CD14-positive monocyte (primary cell): ENCODE data around the gene LOXL3. TPM values are rescaled to one million over a fixed set of nuclear protein-coding genes. Genes with fewer than 3 reads are reported as not detected.

ENCODE experiments used
- DNase-seq, 3 donors: peaks; one replicate each; pipeline ENCODE4 v3.0.0-alpha.2; 2011 to 2022
- H2AFZ ChIP-seq: 2 replicates; pipeline ENCODE4 v1.6.0; 2012; ENCODE audit warnings: mild to moderate bottlenecking, low read depth, low read length, inconsistent platforms; ENCODE audit not compliant: insufficient read depth, poor library complexity, severe bottlenecking
- H3K27ac ChIP-seq, 2 donors: 1 replicate in 1 of 2; 2 replicates in 1 of 2; pipeline ENCODE4 v1.5.1; 2012 to 2013; ENCODE audit warnings: low read length in 2 of 2, control low read depth in 1 of 2, inconsistent platforms in 1 of 2, low read depth in 1 of 2, mild to moderate bottlenecking in 1 of 2
- H3K27me3 ChIP-seq, 2 donors: one replicate each; pipeline versions ENCODE4 v1.6.0 to v1.6.1; 2011 to 2013; ENCODE audit warnings: low read length in 2 of 2; ENCODE audit not compliant: control insufficient read depth in 2 of 2, insufficient read depth in 2 of 2
- H3K36me3 ChIP-seq, 2 donors: replicated peaks in 1 of 2; 1 replicate in 1 of 2; 2 replicates in 1 of 2; pipeline versions ENCODE4 v1.5.1 to v1.6.1; 2012 to 2013; ENCODE audit warnings: low read length in 2 of 2, control low read depth in 1 of 2, inconsistent platforms in 1 of 2, mild to moderate bottlenecking in 1 of 2; ENCODE audit not compliant: insufficient read depth in 2 of 2, control insufficient read depth in 1 of 2
- H3K4me1 ChIP-seq, 2 donors: 1 replicate in 1 of 2; 2 replicates in 1 of 2; pipeline versions ENCODE4 v1.5.1 to v1.6.1; 2012 to 2013; ENCODE audit warnings: low read length in 2 of 2, control low read depth in 1 of 2, inconsistent platforms in 1 of 2, mild to moderate bottlenecking in 1 of 2, moderate library complexity in 1 of 2; ENCODE audit not compliant: insufficient read depth in 2 of 2, control insufficient read depth in 1 of 2
- H3K4me2 ChIP-seq: replicated peaks from 2 replicates; pipeline ENCODE3; 2012; ENCODE audit warnings: low read length, moderate library complexity, mild to moderate bottlenecking; ENCODE audit not compliant: poor library complexity, severe bottlenecking; ENCODE audit errors: extremely low read depth
- H3K4me3 ChIP-seq, 3 experiments: fragments of 200-600 bp in 1 of 3; sonication (generic) in 1 of 3; replicated peaks in 1 of 3; 1 replicate in 2 of 3; 2 replicates in 1 of 3; pipeline ENCODE4 v1.5.1; 2011 to 2013; ENCODE audit warnings: low read length in 3 of 3, mild to moderate bottlenecking in 3 of 3, control low read depth in 2 of 3, low read depth in 2 of 3, inconsistent platforms in 1 of 3, moderate library complexity in 1 of 3
- H3K79me2 ChIP-seq: 2 replicates; pipeline ENCODE4 v1.6.0; 2012; ENCODE audit warnings: mild to moderate bottlenecking, control low read depth, inconsistent platforms, low read length, moderate library complexity; ENCODE audit not compliant: insufficient read depth
- H3K9ac ChIP-seq: 2 replicates; pipeline ENCODE4 v1.6.0; 2017; ENCODE audit warnings: low read length, mild to moderate bottlenecking; ENCODE audit not compliant: insufficient read depth, poor library complexity, severe bottlenecking
- H3K9me3 ChIP-seq, 2 donors: replicated peaks in 1 of 2; 1 replicate in 1 of 2; 2 replicates in 1 of 2; pipeline versions ENCODE4 v1.5.1 to v1.6.1; 2012 to 2013; ENCODE audit warnings: low read length in 2 of 2, control low read depth in 1 of 2; ENCODE audit not compliant: control insufficient read depth in 1 of 2, insufficient read depth in 1 of 2
- H4K20me1 ChIP-seq: 2 replicates; pipeline ENCODE4 v1.6.0; 2012; ENCODE audit warnings: mild to moderate bottlenecking, low read length, control low read depth, moderate library complexity; ENCODE audit not compliant: insufficient read depth
- H3K27ac Mint-ChIP-seq, 7 donors: one replicate each; pipeline ENCODE4 v1.8.0; 2020; ENCODE audit warnings: mild to moderate bottlenecking in 7 of 7, mixed read lengths in 7 of 7, moderate library complexity in 6 of 7, inconsistent platforms in 2 of 7
- H3K27me3 Mint-ChIP-seq, 3 donors: one replicate each; pipeline ENCODE4 v1.8.0; 2021 to 2022; ENCODE audit warnings: low read depth in 3 of 3, mild to moderate bottlenecking in 3 of 3, mixed read lengths in 3 of 3, moderate library complexity in 3 of 3, inconsistent platforms in 1 of 3
- H3K36me3 Mint-ChIP-seq, 2 donors: one replicate each; pipeline ENCODE4 v1.8.0; 2020; ENCODE audit warnings: mixed read lengths in 2 of 2, inconsistent platforms in 1 of 2, mild to moderate bottlenecking in 1 of 2
- H3K4me1 Mint-ChIP-seq: one replicate; pipeline ENCODE4 v1.8.0; 2020; ENCODE audit warnings: mild to moderate bottlenecking, mixed read lengths
- H3K4me3 Mint-ChIP-seq, 2 donors: one replicate each; pipeline ENCODE4 v1.8.0; 2020; ENCODE audit warnings: mild to moderate bottlenecking in 2 of 2, mixed read lengths in 2 of 2, moderate library complexity in 1 of 2
- H3K9me3 Mint-ChIP-seq, 7 donors: one replicate each; pipeline ENCODE4 v1.8.0; 2020 to 2022; ENCODE audit warnings: mixed read lengths in 7 of 7, mild to moderate bottlenecking in 6 of 7, moderate library complexity in 6 of 7, inconsistent platforms in 2 of 7
- WGBS: methylation state at CpG from one replicate; pipeline ENCODE4 v1.1.5; 2013; ENCODE audit warnings: missing lambda C conversion rate; ENCODE audit not compliant: insufficient coverage; 5-methylcytosine and 5-hydroxymethylcytosine counted together
- intact Hi-C, 2 donors: fragments of 100-400 bp; cut with micrococcal nuclease; formaldehyde crosslinking; loops; one replicate each; pipeline versions ENCODE4 v1.15.0 to v1.15.1; 2023
- polyA plus RNA-seq, 3 donors: library from polyadenylated mRNA; depleted of rRNA in 1 of 3; unstranded in 2 of 3; stranded (reverse) in 1 of 3; fragments of 300-500 nt in 2 of 3; fragments of >200 nt in 1 of 3; fragmentation: Illumina TruSeq in 2 of 3; gene quantifications; 1 replicate in 2 of 3; 2 replicates in 1 of 3; pipeline ENCODE4 v1.2.3, GENCODE V29; 2012 to 2021
- TF ChIP-seq, protein P1 (sequence below): fragments of 200-600 bp; IDR thresholded peaks from one replicate; pipeline ENCODE4 v1.8.0; 2022; ENCODE audit warnings: antibody characterized with exemption, mild to moderate bottlenecking

The LOXL3 gene
- polyA plus RNA-seq, 3 donors = 18.2 to 35.0 (median 18.5) TPM

- no peak overlapping the region for H2AFZ ChIP-seq
- Mint-ChIP-seq H3K4me1 (peaks cover 57% of the 10 kb centered on the region), H3K9me3 (peaks cover 0 to 27% (median 4%) of the 10 kb centered on the region in 7 donors), H3K27me3 (peaks cover 62 to 81% (median 64%) of the 10 kb centered on the region in 3 donors), H3K4me3 (peak overlapping the region in 1 of 2 donors; percentile 96), H3K36me3 (peaks cover 36 to 46% of the 10 kb centered on the region in 2 donors), H3K27ac (peak overlapping the region in 1 of 7 donors; percentile 4)
- DNase-seq = no peak
- peaks cover 10% of the 10 kb centered on the region for H3K79me2 ChIP-seq
- H3K27me3 ChIP-seq = peaks cover 51 to 66% of the 10 kb centered on the region in 2 donors
- peak overlapping the region; percentile 87 for H3K4me2 ChIP-seq
- peaks cover 54 to 60% of the 10 kb centered on the region in 2 donors for H3K4me1 ChIP-seq
- H3K9ac ChIP-seq = no peak overlapping the region
- H3K27ac ChIP-seq = no peak overlapping the region
- no peaks in the 10 kb centered on the region for H3K36me3 ChIP-seq
- 57% methylated on average over 12 of the region's 15 CpGs for WGBS
- H3K4me3 ChIP-seq = peak overlapping the region in 1 of 3 experiments; percentile 79
- H3K9me3 ChIP-seq = peaks cover 0 to 20% of the 10 kb centered on the region in 2 donors
- TF ChIP-seq, protein P1, sequence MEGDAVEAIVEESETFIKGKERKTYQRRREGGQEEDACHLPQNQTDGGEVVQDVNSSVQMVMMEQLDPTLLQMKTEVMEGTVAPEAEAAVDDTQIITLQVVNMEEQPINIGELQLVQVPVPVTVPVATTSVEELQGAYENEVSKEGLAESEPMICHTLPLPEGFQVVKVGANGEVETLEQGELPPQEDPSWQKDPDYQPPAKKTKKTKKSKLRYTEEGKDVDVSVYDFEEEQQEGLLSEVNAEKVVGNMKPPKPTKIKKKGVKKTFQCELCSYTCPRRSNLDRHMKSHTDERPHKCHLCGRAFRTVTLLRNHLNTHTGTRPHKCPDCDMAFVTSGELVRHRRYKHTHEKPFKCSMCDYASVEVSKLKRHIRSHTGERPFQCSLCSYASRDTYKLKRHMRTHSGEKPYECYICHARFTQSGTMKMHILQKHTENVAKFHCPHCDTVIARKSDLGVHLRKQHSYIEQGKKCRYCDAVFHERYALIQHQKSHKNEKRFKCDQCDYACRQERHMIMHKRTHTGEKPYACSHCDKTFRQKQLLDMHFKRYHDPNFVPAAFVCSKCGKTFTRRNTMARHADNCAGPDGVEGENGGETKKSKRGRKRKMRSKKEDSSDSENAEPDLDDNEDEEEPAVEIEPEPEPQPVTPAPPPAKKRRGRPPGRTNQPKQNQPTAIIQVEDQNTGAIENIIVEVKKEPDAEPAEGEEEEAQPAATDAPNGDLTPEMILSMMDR = no peak
- intact Hi-C loops = no loop called here
- H4K20me1 ChIP-seq = no peaks in the 10 kb centered on the region
Measured at GRCh38 chr2:74499940-74500577, 53.7 kb downstream of the LOXL3 start.

DNA sequence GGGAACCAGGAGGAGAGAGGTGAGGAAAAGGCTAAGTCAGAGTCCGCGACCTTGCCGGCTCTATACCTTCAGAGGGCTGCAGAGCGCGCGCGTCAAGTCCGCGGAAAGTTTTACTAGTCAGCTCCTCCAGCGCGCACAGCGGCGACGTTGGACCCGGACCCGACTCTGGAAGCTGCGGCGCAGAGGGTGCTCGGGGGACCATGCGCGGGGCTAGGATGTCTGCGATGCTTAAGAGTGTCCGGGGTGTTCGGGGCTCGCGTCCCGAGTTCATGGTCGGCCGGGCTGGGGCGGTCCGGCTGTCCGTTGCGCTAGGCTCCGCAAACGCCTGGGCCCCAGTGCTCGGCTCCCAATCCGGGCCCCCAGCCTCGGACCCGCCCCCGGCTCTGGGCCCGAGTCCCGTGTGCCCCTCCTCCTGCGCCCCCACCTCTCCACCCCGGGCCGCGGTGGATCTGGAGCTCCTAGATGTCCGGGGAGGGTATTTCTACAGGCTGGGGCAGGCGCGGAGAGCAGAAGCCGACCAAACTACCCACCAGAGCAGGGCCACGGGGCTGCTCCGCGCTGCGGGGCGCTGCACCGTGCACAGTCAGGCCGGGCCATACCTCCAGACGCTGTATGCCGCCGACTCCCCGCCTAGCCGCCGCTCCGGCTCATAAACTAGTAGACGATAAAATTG, 54.3 kb downstream of the LOXL3 start, which contains the start of gene LBX2:
TSS of gene LBX2 (minus strand) at position 337 of the 673 bp plus-strand sequence. CDS start at position 271, 66 bp downstream.
- peak within 1 kb of the TSS; percentile 29 to 79 (median 35) for H3K4me3 ChIP-seq
- H3K79me2 ChIP-seq = peaks cover 10% of the 10 kb centered on the region
- H2AFZ ChIP-seq = peak within 1 kb of the TSS; percentile 90
- no peaks in the 10 kb centered on the region for H4K20me1 ChIP-seq
- peak within 1 kb of the TSS in 2 of 7 donors; percentile 3 to 4 for H3K27ac Mint-ChIP-seq
- peaks cover 48 to 53% of the 10 kb centered on the region in 2 donors for H3K4me1 ChIP-seq
- peaks cover 51 to 66% of the 10 kb centered on the region in 2 donors for H3K27me3 ChIP-seq
- TF ChIP-seq, protein P1 = no peak
- H3K4me1 Mint-ChIP-seq = peaks cover 50% of the 10 kb centered on the region
- H3K27ac ChIP-seq = no peak within 1 kb of the TSS
- peak within 1 kb of the TSS; percentile 87 for H3K4me2 ChIP-seq
- 1% methylated on average over 54 of the region's 65 CpGs for WGBS
- peak within 1 kb of the TSS; percentile 56 for H3K9ac ChIP-seq
- H3K9me3 Mint-ChIP-seq = peaks cover 0 to 27% (median 4%) of the 10 kb centered on the region in 7 donors
- no peak for DNase-seq
- peaks cover 0 to 3% of the 10 kb centered on the region in 2 donors for H3K36me3 ChIP-seq
- H3K36me3 Mint-ChIP-seq = peaks cover 35 to 41% of the 10 kb centered on the region in 2 donors
- peaks cover 0 to 20% of the 10 kb centered on the region in 2 donors for H3K9me3 ChIP-seq
- H3K4me3 Mint-ChIP-seq = peak within 1 kb of the TSS; percentile 76 to 97
- peaks cover 62 to 81% (median 64%) of the 10 kb centered on the region in 3 donors for H3K27me3 Mint-ChIP-seq
- intact Hi-C loops = no loop called here
